Neural progenitor cell (in vitro differentiated cells): ENCODE data around the gene MAP3K13.

Experiments
- EZH2 ChIP-seq: fragments of 200-600 bp; sonication (generic); IDR thresholded peaks from 2 replicates; pipeline ENCODE4 v1.6.1; 2017; ENCODE audit warnings: antibody characterized with exemption, mild to moderate bottlenecking, moderate library complexity
- TF ChIP-seq, protein P1 (sequence below): fragments of 200-600 bp; sonication (generic); IDR thresholded peaks from 2 replicates; pipeline ENCODE4 v1.5.1; 2017; ENCODE audit warnings: antibody characterized with exemption, mild to moderate bottlenecking

GRCh38 chr3:185339945-185340344 lies 23.0 kb upstream of the MAP3K13 start:
- TF ChIP-seq, protein P1, sequence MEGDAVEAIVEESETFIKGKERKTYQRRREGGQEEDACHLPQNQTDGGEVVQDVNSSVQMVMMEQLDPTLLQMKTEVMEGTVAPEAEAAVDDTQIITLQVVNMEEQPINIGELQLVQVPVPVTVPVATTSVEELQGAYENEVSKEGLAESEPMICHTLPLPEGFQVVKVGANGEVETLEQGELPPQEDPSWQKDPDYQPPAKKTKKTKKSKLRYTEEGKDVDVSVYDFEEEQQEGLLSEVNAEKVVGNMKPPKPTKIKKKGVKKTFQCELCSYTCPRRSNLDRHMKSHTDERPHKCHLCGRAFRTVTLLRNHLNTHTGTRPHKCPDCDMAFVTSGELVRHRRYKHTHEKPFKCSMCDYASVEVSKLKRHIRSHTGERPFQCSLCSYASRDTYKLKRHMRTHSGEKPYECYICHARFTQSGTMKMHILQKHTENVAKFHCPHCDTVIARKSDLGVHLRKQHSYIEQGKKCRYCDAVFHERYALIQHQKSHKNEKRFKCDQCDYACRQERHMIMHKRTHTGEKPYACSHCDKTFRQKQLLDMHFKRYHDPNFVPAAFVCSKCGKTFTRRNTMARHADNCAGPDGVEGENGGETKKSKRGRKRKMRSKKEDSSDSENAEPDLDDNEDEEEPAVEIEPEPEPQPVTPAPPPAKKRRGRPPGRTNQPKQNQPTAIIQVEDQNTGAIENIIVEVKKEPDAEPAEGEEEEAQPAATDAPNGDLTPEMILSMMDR: no peak
- TF ChIP-seq EZH2: no peak
